ENCODE data around the gene SUSD4.

Gene SUSD4

GRCh38 chr1:223390618-223391017 lies 26.6 kb upstream of the SUSD4 start:
- H3K4me3 ChIP-seq (replicated peaks; ENCODE audit: low read depth, low read length) = no peak overlapping the region
- TF ChIP-seq CTCF (IDR thresholded peaks at IDR 0.05; ENCODE audit: low read length, missing control alignments) = no peak
- no peak for DNase-seq (ENCODE audit: low read depth)

- no peak overlapping the region for H3K4me3 ChIP-seq (replicated peaks; ENCODE audit: low read depth, low read length)
- TF ChIP-seq CTCF (IDR thresholded peaks at IDR 0.05; ENCODE audit: low read length, missing control alignments) = no peak
- no peak for DNase-seq (ENCODE audit: low read depth)
Measured at GRCh38 chr1:223386013-223386412, 22.0 kb upstream of the SUSD4 start.

GRCh38 chr1:223378754-223379153 lies 14.8 kb upstream of the SUSD4 start:
- TF ChIP-seq CTCF (IDR thresholded peaks at IDR 0.05; ENCODE audit: low read length, missing control alignments) = no peak

GRCh38 chr1:223374064-223374610 lies 10.2 kb upstream of the SUSD4 start:
- no peak for DNase-seq (ENCODE audit: low read depth)
- H3K4me3 ChIP-seq (replicated peaks; ENCODE audit: low read depth, low read length) = no peak overlapping the region
- TF ChIP-seq CTCF (IDR thresholded peaks at IDR 0.05; ENCODE audit: low read length, missing control alignments) = no peak

More at GRCh38 chr1:223378754-223379153, 14.8 kb upstream of the SUSD4 start:
- DNase-seq (ENCODE audit: low read depth) = no peak
- H3K4me3 ChIP-seq (replicated peaks; ENCODE audit: low read depth, low read length) = no peak overlapping the region

- no peak for TF ChIP-seq CTCF (IDR thresholded peaks at IDR 0.05; ENCODE audit: low read length, missing control alignments)
- no peak overlapping the region for H3K4me3 ChIP-seq (replicated peaks; ENCODE audit: low read depth, low read length)
- no peak for DNase-seq (ENCODE audit: low read depth)
Measured at GRCh38 chr1:223364685-223365382, 858 bp upstream of the SUSD4 start.

- no peak overlapping the region for H3K4me3 ChIP-seq (replicated peaks; ENCODE audit: low read depth, low read length)
- TF ChIP-seq CTCF (IDR thresholded peaks at IDR 0.05; ENCODE audit: low read length, missing control alignments) = no peak
- DNase-seq (ENCODE audit: low read depth) = peak; percentile 5
Measured at GRCh38 chr1:223363057-223363855, 720 bp downstream of the SUSD4 start.

Data from fibroblast of pulmonary artery (primary cell).